HG03175 (cell line): ENCODE measurements around the gene PBX3.

Source experiments
- ATAC-seq: cut with Tn5 transposase; IDR thresholded peaks from one replicate; pipeline ENCODE4 v1.9.1; 2021; ENCODE audit warnings: mild to moderate bottlenecking, moderate library complexity; ENCODE audit not compliant: unreplicated experiment

PBX3 gene

DNA sequence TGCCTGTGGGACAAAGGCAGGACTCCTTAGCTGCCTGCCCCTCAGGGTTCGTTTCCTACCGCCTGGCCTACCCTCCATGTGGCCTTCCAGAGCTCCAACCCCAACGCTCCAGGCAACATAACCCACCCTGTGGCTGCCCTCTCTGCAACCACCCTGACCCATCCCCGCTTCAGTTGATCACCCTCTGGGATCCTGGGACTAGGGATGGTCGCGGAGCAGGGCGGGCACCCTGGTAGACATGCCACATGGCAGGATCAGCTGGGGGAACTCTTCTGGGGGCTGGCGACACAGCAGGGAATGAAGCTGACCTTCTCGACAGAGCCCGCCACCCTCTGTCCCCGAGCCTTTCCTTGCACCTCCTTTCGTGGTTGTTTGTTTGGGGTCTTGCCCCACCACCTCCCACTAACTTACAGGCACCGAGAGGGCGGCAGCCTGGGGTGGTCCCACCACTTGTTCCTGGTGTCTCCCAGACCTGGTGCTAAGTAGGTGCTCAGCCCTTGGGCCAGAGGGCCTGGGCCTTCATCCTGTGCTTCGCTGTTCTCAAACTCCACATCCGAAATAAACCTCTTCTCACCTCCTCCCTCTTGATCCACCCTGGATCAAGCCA, 243.1 kb downstream of the PBX3 start:
- no peak for ATAC-seq

GRCh38 chr9:125990793-125991220, 243.6 kb downstream of the PBX3 start:
- no peak for ATAC-seq

GRCh38 chr9:125991886-125992529, 244.8 kb downstream of the PBX3 start:
- ATAC-seq: no peak

DNA sequence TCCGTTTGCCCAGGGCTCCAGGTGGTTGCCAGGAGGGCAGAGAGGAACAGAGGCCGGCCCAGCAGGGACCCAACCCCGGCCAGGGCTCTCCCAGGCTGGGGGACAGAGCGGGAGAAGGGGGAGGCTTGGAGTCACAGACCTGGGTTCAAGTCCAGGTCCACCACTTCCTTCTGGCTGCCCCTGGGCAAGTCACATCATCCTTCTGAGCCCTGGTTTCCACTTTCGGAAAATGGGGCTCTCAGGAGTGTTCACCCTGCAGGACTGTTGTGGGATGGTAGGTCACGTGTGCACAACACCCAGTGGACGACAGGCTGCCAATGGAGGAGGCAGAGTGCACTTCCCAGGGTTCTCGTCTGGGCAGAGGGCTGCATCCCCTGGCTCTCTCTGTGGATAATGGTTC, 245.4 kb downstream of the PBX3 start:
- no peak for ATAC-seq

GRCh38 chr9:125993466-125993865, 246.3 kb downstream of the PBX3 start:
- no peak for ATAC-seq

DNA sequence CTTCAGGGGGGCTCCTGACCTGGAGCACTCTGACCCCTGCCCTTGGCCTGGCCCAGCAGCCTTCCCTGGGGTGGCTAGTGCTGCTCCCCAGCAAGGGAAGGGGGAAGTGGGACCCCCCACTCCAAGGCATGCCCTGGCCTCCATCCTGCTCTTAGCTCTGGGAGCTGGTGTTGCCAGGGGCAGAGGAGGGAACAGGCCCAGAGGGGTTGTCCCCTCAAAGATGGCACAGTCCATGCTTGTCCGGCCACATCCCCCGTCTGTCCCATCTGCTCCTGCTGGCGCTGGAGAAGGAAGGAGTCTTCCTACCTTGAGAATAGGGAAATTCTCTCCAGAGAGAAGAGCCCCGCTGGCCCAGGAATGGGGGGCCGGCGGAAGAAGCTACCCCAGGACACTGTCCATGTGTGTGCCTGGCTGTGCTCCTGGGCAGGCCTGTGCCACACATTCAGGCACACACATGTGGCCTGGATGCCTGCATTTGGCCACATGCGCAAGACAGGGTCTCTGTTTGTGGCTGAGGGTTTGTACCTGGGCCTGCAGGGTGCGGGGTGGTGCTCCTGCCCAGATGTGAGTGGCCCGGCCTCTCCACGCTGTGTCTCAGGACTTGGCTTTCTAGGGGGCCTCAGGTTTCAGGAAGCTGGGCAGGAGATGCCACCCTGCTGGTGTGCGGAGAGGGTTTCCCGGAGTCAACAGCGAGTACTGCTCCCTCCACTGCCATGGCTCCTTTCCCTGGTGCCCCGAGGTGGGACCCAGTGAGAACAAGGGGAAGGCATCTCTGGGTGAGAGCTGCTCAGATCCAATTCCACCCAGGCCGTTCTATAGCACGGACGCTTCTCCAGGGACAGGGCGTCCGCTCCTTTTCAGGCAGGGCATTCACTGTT, 247.1 kb downstream of the PBX3 start:
- no peak for ATAC-seq

DNA sequence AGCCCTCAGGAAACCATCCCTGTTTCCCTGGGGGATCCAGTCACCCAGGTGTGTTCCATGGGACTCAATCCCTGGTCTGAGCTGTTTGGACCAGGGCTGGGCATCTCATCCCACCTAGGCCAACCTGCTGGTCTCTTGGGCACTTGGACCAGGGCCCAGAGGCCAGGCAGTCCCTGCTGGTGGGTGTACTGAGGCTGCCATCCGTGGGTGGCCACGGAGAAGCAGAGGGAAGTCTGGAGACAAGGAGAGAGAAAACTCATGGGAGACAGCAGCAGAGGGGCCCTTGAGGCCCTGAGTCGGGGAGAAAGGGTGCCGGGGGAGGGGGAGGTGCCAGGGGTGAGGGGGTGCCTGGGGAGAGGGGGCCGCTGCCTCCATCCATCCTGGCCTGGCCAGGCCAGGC, 247.8 kb downstream of the PBX3 start:
- ATAC-seq: no peak

GRCh38 chr9:125995706-125996105, 248.5 kb downstream of the PBX3 start:
- ATAC-seq: no peak

DNA sequence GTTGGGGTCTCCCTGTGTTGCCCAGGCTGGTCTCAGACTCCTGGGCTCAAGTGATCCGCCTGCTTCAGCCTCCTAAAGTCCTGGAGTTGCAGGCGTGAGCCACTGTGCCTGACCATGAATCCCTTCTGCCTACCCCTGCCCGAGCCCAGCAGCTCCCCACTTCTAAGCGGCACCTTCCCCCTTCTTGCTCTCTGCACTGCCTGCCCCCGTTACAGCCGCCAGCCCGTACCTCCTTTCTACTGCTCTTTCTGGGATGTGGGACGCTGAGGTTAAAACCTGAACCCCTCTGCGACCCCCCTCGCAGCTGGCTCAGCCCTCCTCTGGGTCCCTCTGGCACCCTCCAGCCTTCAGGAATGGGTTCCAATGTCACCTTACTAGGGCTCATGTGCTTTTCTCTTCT, 249.6 kb downstream of the PBX3 start:
- no peak for ATAC-seq

DNA sequence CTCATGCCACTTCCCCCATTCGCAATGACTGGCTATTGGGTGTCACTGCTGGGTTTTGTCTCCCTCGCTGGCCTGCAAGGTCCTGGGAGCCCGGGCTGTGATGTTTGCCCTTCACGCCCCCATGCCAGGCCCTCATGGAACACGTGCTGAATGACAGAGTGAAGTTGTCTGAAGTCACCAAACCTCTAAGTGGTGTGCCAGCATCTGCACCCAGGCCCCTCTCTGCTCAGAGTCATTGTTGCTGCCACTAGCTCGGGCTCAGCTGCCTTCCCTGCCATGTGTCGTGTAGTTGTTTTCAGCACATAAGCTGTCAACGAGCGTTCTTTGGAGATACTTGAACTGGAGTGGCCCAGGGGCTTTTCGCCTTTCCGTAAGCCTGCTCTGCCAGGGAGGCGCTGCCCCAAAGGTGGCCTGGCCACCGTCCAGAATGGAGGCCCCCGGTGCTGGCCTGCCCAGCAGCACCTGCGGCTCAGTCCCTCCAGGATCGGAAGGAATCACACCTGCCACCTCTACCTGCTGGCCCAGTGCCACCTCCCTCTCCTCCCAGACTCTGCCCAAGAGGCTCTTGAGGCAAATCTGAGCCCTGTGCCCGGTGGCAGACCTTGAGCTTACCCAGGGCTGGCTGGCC, 250.1 kb downstream of the PBX3 start:
- no peak for ATAC-seq

DNA sequence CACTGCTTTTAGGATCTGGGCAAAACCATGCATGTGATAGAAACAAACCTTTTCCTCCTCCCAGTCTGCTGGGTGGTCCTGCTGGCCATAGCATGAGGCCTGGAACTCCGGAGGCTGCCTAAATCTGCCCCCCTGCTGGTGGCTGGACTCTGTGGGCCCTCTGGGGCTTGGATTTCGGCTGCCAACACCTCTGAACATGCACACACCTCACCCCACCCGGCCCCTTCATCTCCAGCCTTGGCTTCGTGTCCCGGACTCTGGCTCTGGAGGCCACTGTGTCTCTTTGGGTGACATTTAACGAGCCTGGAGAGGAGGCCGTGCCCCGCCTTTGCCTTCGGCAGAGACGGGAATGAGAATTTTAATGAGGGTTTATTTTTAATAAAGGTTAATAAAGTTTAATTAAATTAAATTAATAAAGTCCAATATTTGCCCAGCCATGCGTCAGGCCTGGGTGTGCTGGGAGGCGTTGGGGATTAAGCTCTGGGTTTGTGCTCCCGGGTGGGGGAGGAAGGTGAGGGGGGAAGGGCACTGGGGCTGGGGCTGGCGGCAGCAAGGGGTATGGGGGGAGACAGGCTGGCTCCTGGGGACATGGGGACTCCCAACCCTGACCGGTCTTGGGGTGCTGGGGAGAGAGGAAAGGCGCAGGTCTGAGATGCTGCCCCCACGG, 251.8 kb downstream of the PBX3 start:
- no peak for ATAC-seq

DNA sequence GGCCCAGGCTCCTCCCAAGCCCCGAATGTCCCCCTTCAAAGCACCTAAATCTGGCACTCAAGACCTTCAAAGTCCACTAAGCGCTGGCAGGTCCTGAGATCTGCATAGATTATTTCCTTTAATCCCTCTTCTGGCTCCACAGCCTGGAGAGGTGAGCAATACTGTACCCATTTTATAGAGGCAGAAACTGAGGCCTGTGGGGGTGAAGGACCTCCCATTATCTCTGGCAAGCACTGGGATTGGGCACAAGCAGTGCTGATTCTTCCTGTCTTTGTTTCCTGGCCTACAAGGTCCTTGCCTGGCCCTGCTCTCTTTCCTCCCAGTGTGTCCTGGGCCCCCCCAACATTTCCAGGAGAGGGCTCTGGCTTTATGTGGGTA, 252.3 kb downstream of the PBX3 start:
- no peak for ATAC-seq

DNA sequence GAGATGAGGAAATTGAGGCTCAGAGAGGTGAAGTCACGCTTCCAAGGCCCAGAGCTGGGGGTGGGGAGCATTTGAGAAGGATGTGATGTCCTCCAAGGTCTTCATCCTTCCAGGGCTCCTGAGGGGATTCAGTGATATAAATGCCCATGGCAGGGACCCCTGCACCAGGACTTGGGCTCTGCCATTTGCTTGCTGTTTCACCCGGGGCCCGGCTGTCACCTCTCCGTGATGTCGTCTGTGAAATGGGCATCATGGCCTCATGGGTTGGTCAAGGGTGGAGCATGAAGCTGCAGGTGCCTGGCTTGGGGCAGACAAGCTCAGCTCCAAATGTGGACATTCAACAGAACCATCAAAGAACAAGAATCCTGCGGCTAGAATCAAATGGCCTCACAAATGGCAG, 253.1 kb downstream of the PBX3 start:
- no peak for ATAC-seq

DNA sequence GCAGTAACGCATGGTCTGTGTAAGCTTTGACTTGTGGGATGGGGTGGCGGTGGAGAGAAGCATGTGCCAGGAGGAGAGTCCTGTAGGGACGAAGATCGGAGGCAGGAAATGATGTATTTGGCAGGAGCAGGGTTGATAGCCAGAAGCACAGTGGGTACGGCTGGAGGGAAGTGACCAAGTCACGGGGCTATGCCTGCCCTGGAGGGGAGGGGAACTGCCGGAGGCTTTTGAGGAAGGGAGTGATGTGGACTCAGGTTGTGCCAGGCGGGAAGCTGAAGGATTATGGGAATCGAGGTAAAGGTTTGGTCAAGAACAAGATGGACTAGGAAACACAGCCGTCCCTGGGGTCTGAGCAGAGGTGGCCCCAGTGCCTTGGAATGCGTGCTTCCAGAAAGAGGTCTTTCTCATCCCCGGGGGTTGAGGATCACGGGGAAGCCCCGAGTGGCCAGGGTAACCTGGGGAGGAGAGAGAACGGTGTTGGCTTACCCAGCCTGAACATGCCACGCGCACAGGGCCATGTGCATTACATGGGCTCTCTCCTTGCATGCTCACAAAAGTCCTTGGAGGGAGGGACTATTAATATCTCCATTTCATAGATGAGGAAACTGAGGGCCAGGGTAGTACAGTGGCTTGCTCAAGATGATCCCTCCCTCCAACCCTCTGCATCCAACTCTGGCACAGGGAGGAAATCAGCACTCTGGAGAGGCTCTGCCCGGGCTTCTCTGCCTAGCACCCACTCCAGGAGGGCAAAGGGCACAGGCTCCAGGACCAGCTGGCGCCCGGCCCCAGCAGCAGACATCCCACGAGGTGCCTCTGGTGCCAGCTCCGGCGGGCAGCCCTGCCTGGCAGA, 253.8 kb downstream of the PBX3 start:
- no peak for ATAC-seq

DNA sequence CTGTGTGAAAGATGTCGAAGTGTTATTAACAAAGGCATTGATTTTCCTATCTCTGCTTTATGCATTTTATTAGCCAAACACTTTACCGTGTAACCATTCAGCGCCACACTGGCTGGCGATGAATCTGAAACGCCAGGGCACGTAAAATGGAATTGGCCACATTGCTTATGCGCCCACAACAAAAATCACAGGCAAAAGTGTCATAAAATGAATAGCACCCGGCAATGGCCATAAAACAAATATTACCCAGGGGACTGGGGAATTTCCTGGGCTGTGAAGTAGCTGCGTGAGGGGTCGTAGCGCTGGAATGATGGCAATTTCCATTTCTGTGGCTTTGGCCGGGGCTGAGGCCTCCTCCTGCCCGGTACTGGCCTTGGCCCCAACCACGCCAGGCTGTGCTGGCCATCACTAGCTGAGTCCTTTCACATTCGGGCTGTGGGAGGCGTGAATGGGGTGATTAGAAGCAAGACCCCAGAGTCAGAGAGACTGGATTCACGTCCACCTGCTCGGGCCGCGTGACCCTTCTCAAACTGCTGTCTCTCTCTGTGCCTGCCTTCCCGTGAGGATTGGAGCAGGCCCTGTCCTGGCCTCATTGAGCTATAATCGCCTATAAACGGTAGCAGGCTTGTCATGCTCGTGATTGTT, 254.5 kb downstream of the PBX3 start:
- no peak for ATAC-seq

DNA sequence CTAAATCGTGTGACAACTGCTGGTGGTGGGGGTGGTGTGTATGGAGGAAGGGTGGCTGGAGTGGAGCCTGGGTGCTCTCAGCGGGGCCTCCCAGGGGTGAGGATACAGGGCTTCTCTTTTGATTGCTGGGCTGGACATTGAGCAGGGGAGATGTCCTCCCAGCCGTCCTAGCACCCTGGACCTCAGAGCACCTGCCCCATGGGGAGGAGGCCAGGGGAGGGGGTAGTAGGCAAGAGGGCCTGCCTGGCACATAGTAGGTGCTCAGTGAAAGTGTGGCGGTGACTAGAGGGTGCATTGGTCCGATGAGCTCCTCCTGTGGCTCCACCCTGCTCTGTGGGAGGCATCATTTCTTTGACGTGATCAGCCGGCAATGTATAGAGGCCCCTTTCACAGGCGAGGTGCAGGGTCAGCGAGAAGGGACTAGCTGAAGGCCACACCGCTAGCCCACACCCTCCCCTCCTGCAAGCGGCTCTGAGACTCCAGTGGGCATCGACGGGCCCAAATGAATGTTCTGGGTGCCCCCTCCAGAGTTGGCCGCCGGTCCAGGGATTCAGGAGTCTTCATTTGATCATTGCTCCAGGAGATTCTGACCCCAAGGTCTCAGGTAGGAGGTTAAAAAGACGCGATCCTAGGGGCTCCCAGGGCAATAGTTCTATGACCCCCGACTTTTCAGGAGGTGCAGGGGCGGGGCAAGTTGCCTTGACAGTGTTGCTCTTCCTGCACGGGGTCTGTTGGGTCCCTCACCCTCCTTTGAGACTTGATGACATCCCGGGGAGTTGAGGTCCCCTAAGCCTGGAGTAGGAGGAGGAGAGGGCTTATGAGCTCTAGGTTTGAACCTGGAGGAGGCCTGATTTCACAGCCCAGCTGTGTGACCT, 255.5 kb downstream of the PBX3 start:
- no peak for ATAC-seq

GRCh38 chr9:126009047-126009446, 261.9 kb downstream of the PBX3 start:
- ATAC-seq: no peak

GRCh38 chr9:126014726-126015125, 267.6 kb downstream of the PBX3 start:
- ATAC-seq: no peak

DNA sequence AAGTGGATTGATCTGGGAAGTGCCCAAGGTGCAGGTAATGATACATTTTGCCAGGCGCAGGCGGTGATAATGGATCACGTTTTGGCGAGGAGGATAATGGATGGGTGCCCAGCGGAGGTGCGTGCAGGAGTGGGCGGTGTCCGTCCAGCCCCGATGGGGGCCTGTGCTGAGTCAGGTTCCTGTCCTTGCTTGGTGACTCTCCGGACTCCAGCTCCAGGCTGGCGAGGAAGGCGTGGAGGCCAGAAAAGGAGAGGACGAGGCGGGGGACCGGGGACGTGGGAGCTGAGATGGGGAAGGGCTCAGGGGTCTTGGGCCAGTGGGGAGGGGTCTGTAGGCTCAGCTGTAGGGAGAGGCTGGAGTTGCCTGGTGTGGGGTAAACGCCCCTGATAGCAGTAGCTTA, 268.3 kb downstream of the PBX3 start:
- ATAC-seq: no peak
